A549 (cell line): Measurements from ENCODE around the gene RASSF8. TPM values are rescaled to one million over a fixed set of nuclear protein-coding genes. Genes with fewer than 3 reads are reported as not detected.

ENCODE experiments used
- ATAC-seq, 2 experiments: fragments of 200-7000 bp in 1 of 2; fragments of >200 bp in 1 of 2; cut with Nextera tagmentation in 1 of 2; cut with Tn5 transposase in 1 of 2; 3 replicates each; pipeline versions ENCODE4 v1.8.0 to v1.9.1; 2018 to 2020; ENCODE audit warnings: mild to moderate bottlenecking in 1 of 2, moderate library complexity in 1 of 2
- CTCF ChIA-PET: fragments of 300-600 bp; sonication (Branson Sonifier 250); formaldehyde crosslinking; extraction: SDS; loops from one replicate; lab custom pipeline; 2021; ENCODE audit warnings: antibody characterized with exemption, inconsistent platforms; lab: Yijun Ruan, JAX
- POLR2A ChIA-PET: fragments of 350-600 bp; formaldehyde crosslinking; extraction: SDS; loops from one replicate; lab custom pipeline; 2021; ENCODE audit warnings: antibody characterized with exemption, inconsistent platforms; lab: Yijun Ruan, JAX
- DNase-seq, 2 experiments: peaks; one replicate each; pipeline versions ENCODE4 v3.0.0 to v3.0.0-alpha.2; 2011 to 2016; ENCODE audit warnings: low read depth in 1 of 2, low spot score in 1 of 2
- FAIRE-seq: peaks from 2 replicates; lab custom pipeline; 2011; peaks lifted over from hg19 to GRCh38; lab: Jason Lieb, UNC
- H3K27ac ChIP-seq, 2 experiments: fragments of >200 bp; sonication (Bioruptor Twin); formaldehyde crosslinking; 3 replicates each; pipeline ENCODE4 v1.5.1; 2016 to 2017
- H3K4me1 ChIP-seq: fragments of >200 bp; sonication (Bioruptor Twin); formaldehyde crosslinking; 3 replicates; pipeline ENCODE4 v1.6.1; 2016
- H3K4me2 ChIP-seq: fragments of >200 bp; sonication (Bioruptor Twin); formaldehyde crosslinking; 3 replicates; pipeline ENCODE4 v1.6.1; 2016
- H3K4me3 ChIP-seq: fragments of >200 bp; sonication (Bioruptor Twin); formaldehyde crosslinking; 3 replicates; pipeline ENCODE4 v1.5.1; 2016
- H3K9me3 ChIP-seq: fragments of >200 bp; sonication (Bioruptor Twin); formaldehyde crosslinking; 3 replicates; pipeline ENCODE4 v1.6.1; 2016
- E2F6 ChIP-seq: IDR thresholded peaks from 2 replicates; pipeline ENCODE4 v1.6.1; 2012; ENCODE audit warnings: low read depth, borderline replicate concordance
- EHF ChIP-seq: fragments of 250-450 bp; sonication (Bioruptor Pico); IDR thresholded peaks from 2 replicates; pipeline ENCODE4 v1.5.0; 2020; ENCODE audit warnings: mild to moderate bottlenecking
- GATA3 ChIP-seq: IDR thresholded peaks from 2 replicates; pipeline ENCODE4 v1.6.1; 2012; ENCODE audit warnings: borderline replicate concordance
- JUNB ChIP-seq: fragments of >200 bp; sonication (Bioruptor Twin); formaldehyde crosslinking; IDR thresholded peaks from 2 replicates; pipeline ENCODE4 v1.6.1; 2016
- MAFK ChIP-seq: fragments of 450-650 bp; IDR thresholded peaks from 2 replicates; pipeline ENCODE4 v1.6.1; 2014; ENCODE audit not compliant: partially characterized antibody
- MAX ChIP-seq: IDR thresholded peaks from 2 replicates; pipeline ENCODE4 v1.6.1; 2012
- NR3C1 ChIP-seq: fragments of >200 bp; sonication (Bioruptor Twin); formaldehyde crosslinking; IDR thresholded peaks from 3 replicates; pipeline ENCODE4 v1.6.1; 2017
- PHF8 ChIP-seq: fragments of 200-600 bp; sonication (generic); IDR thresholded peaks from 2 replicates; pipeline ENCODE4 v1.6.1; 2016; ENCODE audit warnings: low read depth, mild to moderate bottlenecking, antibody characterized with exemption, moderate library complexity, borderline replicate concordance
- RCOR1 ChIP-seq: fragments of 150-350 bp; IDR thresholded peaks from 2 replicates; pipeline ENCODE4 v1.6.1; 2014; ENCODE audit warnings: antibody characterized with exemption, low read length, low read depth
- REST ChIP-seq: fragments of 200-600 bp; sonication (generic); IDR thresholded peaks from 2 replicates; pipeline ENCODE4 v1.6.1; 2016; ENCODE audit warnings: antibody characterized with exemption, mild to moderate bottlenecking, moderate library complexity
- RFX5 ChIP-seq: fragments of 450-650 bp; IDR thresholded peaks from 2 replicates; pipeline ENCODE4 v1.7.1; 2014; ENCODE audit warnings: antibody characterized with exemption, mild to moderate bottlenecking, moderate library complexity
- USF2 ChIP-seq: fragments of 450-650 bp; IDR thresholded peaks from 2 replicates; pipeline ENCODE4 v1.6.1; 2014; ENCODE audit warnings: antibody characterized with exemption
- ZFP36 ChIP-seq: fragments of 450-650 bp; IDR thresholded peaks from 2 replicates; pipeline ENCODE4 v1.6.1; 2014; ENCODE audit warnings: borderline replicate concordance; ENCODE audit not compliant: partially characterized antibody
- ZNF302 ChIP-seq: fragments of 250-450 bp; sonication (Bioruptor Pico); IDR thresholded peaks from 2 replicates; pipeline ENCODE4 v1.9.0; 2021; ENCODE audit warnings: inconsistent platforms, mild to moderate bottlenecking, moderate library complexity
- WGBS: methylation state at CpG from one replicate; pipeline ENCODE4 v1.1.6; 2017; ENCODE audit errors: missing lambda C conversion rate; 5-methylcytosine and 5-hydroxymethylcytosine counted together
- polyA plus RNA-seq, 4 experiments: library from polyadenylated mRNA; depleted of rRNA in 3 of 4; stranded (reverse); fragments of >200 nt; fragmentation: RNase III in 1 of 4; extraction: RNeasy Plus Mini Kit Qiagen cat#74134 plus additional on column Dnase treatment in 1 of 4; gene quantifications; 2 replicates in 3 of 4; 3 replicates in 1 of 4; pipeline ENCODE4 v1.2.3, GENCODE V29; 2011 to 2017

The RASSF8 gene
- polyA plus RNA-seq, 2 of the 4 experiments (the other 2 are of a cell fraction), result 5.7 to 8.7 TPM

DNA sequence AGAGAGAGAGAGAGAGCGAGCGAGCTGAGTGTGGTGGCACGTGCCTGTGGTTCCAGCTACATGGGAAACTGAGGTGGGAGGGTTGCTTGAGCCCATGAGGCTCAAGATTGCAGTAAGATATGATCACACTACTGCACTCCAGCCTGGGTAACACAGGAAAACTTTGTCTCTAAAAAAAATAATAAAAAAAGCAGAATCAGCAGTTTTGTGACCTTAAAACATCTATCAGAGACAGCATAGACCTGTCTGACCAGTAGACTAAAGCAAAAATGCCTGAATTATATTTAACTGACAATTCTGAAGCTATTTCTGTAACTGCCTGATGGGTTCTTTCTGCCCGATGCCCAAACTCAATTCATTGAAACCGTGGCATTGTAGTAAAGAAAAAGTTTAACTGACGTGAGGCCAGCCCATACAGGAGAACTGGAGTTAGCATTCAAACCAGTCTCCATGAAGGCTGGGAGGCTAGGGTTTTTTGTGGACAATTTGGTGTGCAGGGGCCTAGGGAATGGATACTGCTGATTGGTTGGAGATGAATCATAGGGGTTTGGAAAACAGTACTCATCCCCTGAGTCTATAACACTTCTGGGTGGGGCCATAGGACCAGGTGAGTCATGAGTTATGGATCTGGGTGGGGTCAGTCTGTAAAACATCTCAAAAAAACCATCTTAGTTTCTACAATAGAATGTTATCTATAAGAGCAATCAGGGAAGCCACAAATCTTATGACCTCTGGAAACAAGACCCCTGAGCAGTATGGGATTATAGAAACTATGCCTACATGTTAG lies 8.0 kb upstream of the RASSF8 start:
- Histone ChIP-seq H3K4me2 (no peak overlapping the region), H3K4me1 (no peaks in the 10 kb centered on the region), H3K9me3 (no peaks in the 10 kb centered on the region), H3K4me3 (no peak overlapping the region), H3K27ac (no peak overlapping the region)
- POLR2A ChIA-PET, result no interaction called here
- CTCF ChIA-PET, result interaction anchor here (0.5 kb wide), 1 partner anchor 65 kb away, joined by 3 read pairs; no protein-coding TSS in a partner anchor
- 85% methylated on average over 5 of the region's 6 CpGs for WGBS
- FAIRE-seq (no peak), ATAC-seq (no peak; a peak in 1 of 6 replicates), DNase-seq (no peak)
- TF ChIP-seq RFX5 (no peak), EHF (CRISPR knock-in tag) (no peak), NR3C1 (no peak), REST (no peak), GATA3 (no peak), MAFK (peak; percentile 94)

DNA sequence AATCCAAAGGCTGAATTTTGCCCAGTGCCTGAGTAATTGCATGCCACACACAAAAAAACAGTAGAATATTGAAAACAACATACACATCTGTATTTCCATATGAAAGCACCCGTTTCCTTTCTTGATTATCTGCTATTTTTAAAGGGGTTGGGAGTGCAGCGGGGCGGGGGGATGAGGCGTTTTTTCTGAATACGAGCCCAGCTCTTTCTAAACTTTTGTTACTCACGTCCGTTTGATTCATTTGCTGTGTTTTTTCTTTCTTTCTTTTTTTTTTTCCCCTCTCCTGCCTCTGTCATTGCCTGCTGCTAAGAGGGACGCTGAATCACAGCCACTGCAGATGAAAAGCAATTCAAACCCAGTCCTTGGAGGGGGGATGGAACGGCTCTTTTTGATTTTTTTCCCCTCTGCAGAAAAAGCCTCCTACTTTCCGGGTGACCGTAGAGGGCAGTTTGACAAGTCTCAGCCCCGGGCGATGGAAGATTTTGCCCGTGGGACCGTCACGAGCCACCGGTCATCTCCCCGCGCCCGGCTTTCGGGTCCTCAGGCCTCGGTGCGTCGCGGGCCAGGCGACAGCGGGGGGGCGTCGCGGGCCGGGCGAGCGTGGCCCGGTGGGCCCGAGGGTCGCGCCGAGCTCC lies 572 bp upstream of the RASSF8 start:
- POLR2A ChIA-PET, result interaction anchor here (0.6 to 2.0 kb wide), 6 partner anchors 14 to 571 kb away, joined by 3 to 5 read pairs (median 4); no protein-coding TSS in a partner anchor
- Histone ChIP-seq H3K4me1 (peaks cover 13% of the 10 kb centered on the region), H3K9me3 (no peaks in the 10 kb centered on the region), H3K4me2 (peak overlapping the region; percentile 96), H3K27ac (peak overlapping the region; percentile 87 to 94), H3K4me3 (peak overlapping the region; percentile 85)
- ATAC-seq, result peak; percentile 47 to 51; a peak in 5 of 6 replicates
- TF ChIP-seq JUNB (no peak), ZNF302 (no peak), E2F6 (peak; percentile 15; the same call in 1 of the 2 replicates), MAFK (no peak), MAX (0 out of 2 replicates have a peak, but pooled peaks have one; percentile 38), RCOR1 (no peak), USF2 (no peak), ZFP36 (no peak), PHF8 (peak; percentile 42; the same call in 1 of the 2 replicates)
- DNase-seq, result peak in 1 of 2 experiments; percentile 27
- CTCF ChIA-PET, result interaction anchor here (0.6 to 3.2 kb wide), 7 partner anchors 9 to 1504 kb away, joined by 3 to 10 read pairs (median 3); no protein-coding TSS in a partner anchor
- no peak for FAIRE-seq
- WGBS, result 6% methylated on average over 17 of the region's 38 CpGs
